HEK293T (cell line): ENCODE data around the gene KLK5.

ENCODE experiments used
- CTCF ChIA-PET: fragments of 350-600 bp; formaldehyde crosslinking; extraction: SDS; loops from one replicate; lab custom pipeline; 2021; ENCODE audit warnings: antibody characterized with exemption, inconsistent platforms; lab: Yijun Ruan, JAX
- POLR2A ChIA-PET: fragments of 350-600 bp; formaldehyde crosslinking; extraction: SDS; loops from one replicate; lab custom pipeline; 2020; ENCODE audit warnings: antibody characterized with exemption, inconsistent platforms; lab: Yijun Ruan, JAX
- DNase-seq: peaks from one replicate; pipeline ENCODE4 v3.0.0; 2012; ENCODE audit warnings: mixed read lengths; ENCODE audit errors: extremely low spot score
- ARNT ChIP-seq: fragments of 450-650 bp; IDR thresholded peaks from 2 replicates; pipeline ENCODE4 v1.6.1; 2017; ENCODE audit warnings: mild to moderate bottlenecking
- BHLHE40 ChIP-seq: fragments of 450-650 bp; IDR thresholded peaks from 2 replicates; pipeline ENCODE4 v1.6.1; 2016; ENCODE audit warnings: mild to moderate bottlenecking, moderate library complexity, borderline replicate concordance
- CTBP1 ChIP-seq: fragments of 450-650 bp; IDR thresholded peaks from 2 replicates; pipeline ENCODE4 v1.6.1; 2016; ENCODE audit warnings: borderline replicate concordance
- ELF4 ChIP-seq: fragments of 450-650 bp; IDR thresholded peaks from 2 replicates; pipeline ENCODE4 v1.6.1; 2017; ENCODE audit warnings: antibody characterized with exemption
- FOXA1 ChIP-seq: fragments of 450-650 bp; IDR thresholded peaks from 2 replicates; pipeline ENCODE4 v1.6.1; 2016; ENCODE audit warnings: mild to moderate bottlenecking
- FOXK2 ChIP-seq: fragments of 450-650 bp; IDR thresholded peaks from 2 replicates; pipeline ENCODE4 v1.6.1; 2016; ENCODE audit warnings: mild to moderate bottlenecking
- FOXM1 ChIP-seq: fragments of 450-650 bp; IDR thresholded peaks from 2 replicates; pipeline ENCODE4 v1.6.1; 2017; ENCODE audit warnings: mild to moderate bottlenecking, borderline replicate concordance
- HDGF ChIP-seq: fragments of 450-650 bp; IDR thresholded peaks from 2 replicates; pipeline ENCODE4 v1.6.1; 2017; ENCODE audit warnings: antibody characterized with exemption, borderline replicate concordance
- L3MBTL2 ChIP-seq: fragments of 450-650 bp; conservative IDR thresholded peaks from 2 replicates; pipeline ENCODE4 v1.6.1; 2016; ENCODE audit warnings: mild to moderate bottlenecking
- LEF1 ChIP-seq: fragments of 450-650 bp; IDR thresholded peaks from 2 replicates; pipeline ENCODE4 v1.6.1; 2017; ENCODE audit warnings: mild to moderate bottlenecking, borderline replicate concordance
- NFRKB ChIP-seq: fragments of 450-650 bp; IDR thresholded peaks from 2 replicates; pipeline ENCODE4 v1.6.1; 2016; ENCODE audit warnings: mild to moderate bottlenecking, moderate library complexity
- PKNOX1 ChIP-seq: fragments of 450-650 bp; IDR thresholded peaks from 2 replicates; pipeline ENCODE4 v1.6.1; 2016
- SP1 ChIP-seq: fragments of 450-650 bp; IDR thresholded peaks from 2 replicates; pipeline ENCODE4 v1.6.1; 2017
- SUZ12 ChIP-seq: fragments of 450-650 bp; IDR thresholded peaks from 2 replicates; pipeline ENCODE4 v1.6.1; 2016; ENCODE audit warnings: mild to moderate bottlenecking
- TARDBP ChIP-seq: fragments of 450-650 bp; IDR thresholded peaks from 2 replicates; pipeline ENCODE4 v1.6.1; 2016
- ZNF384 ChIP-seq: fragments of 450-650 bp; IDR thresholded peaks from 2 replicates; pipeline ENCODE4 v1.6.1; 2016

The KLK5 gene

GRCh38 chr19:50908336-50908735 is 44.5 kb downstream of the KLK5 start:
- no peak for DNase-seq
- ChIA-PET POLR2A (interaction anchor here (1.5 kb wide), 1 partner anchor 104 kb away, joined by 7 read pairs; no protein-coding TSS in a partner anchor), CTCF (interaction anchor here (1.2 kb wide), 1 partner anchor 14 kb away, joined by 3 read pairs; no protein-coding TSS in a partner anchor)
- TF ChIP-seq SUZ12, result no peak
- no peak for TF ChIP-seq ELF4
- no peak for TF ChIP-seq ARNT
- no peak for TF ChIP-seq CTBP1
- no peak for TF ChIP-seq HDGF
- TF ChIP-seq LEF1, result no peak
- TF ChIP-seq PKNOX1, result no peak
- TF ChIP-seq BHLHE40, result no peak
- no peak for TF ChIP-seq SP1
- no peak for TF ChIP-seq L3MBTL2

- peak; percentile 52 for DNase-seq
- TF ChIP-seq FOXA1 (no peak), BHLHE40 (no peak), ARNT (no peak), LEF1 (no peak), FOXM1 (no peak), L3MBTL2 (no peak), ELF4 (no peak), SP1 (no peak), HDGF (no peak), ZNF384 (no peak), PKNOX1 (no peak), FOXK2 (no peak), CTBP1 (no peak), TARDBP (no peak), NFRKB (no peak), SUZ12 (no peak)
- ChIA-PET CTCF (interaction anchor here (0.9 to 1.4 kb wide), 4 partner anchors 10 to 45 kb away, joined by 3 to 5 read pairs (median 4); no protein-coding TSS in a partner anchor), POLR2A (no interaction called here)
Measured at GRCh38 chr19:50906217-50906616, 46.6 kb downstream of the KLK5 start.

GRCh38 chr19:50902640-50903039 is 50.2 kb downstream of the KLK5 start:
- CTCF ChIA-PET, result no interaction called here
- TF ChIP-seq SP1 (no peak), ARNT (no peak), SUZ12 (no peak), FOXA1 (no peak), ZNF384 (no peak), PKNOX1 (no peak), FOXM1 (no peak), NFRKB (no peak), LEF1 (no peak), CTBP1 (no peak), BHLHE40 (no peak), TARDBP (no peak), ELF4 (no peak), HDGF (no peak), FOXK2 (no peak), L3MBTL2 (no peak)
- DNase-seq, result no peak
- POLR2A ChIA-PET, result no interaction called here

DNA sequence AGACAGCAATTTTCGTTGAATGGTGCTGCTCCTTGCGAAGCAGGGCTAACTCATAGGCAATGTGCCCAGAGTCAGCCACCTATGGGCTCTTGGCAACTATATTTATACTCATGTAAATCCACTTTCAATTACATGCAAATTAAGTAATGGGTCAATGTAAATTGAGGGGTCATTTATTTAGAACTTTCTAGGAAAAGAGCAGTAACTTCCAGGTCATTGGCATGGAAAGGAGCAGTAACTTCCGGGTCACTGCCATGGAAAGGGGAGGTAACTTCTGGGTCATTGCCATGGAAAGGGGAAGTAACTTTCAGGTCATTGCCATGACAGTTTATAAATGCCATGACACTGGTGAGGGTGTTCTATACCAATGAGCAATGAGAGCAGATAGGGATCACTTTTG is 53.3 kb downstream of the KLK5 start:
- CTCF ChIA-PET, result no interaction called here
- POLR2A ChIA-PET, result no interaction called here
- no peak for DNase-seq
- TF ChIP-seq NFRKB (no peak), LEF1 (no peak), BHLHE40 (no peak), FOXA1 (no peak), PKNOX1 (no peak), L3MBTL2 (no peak), TARDBP (no peak), SUZ12 (no peak)

GRCh38 chr19:50898018-50898417 is 54.8 kb downstream of the KLK5 start:
- no peak for DNase-seq
- POLR2A ChIA-PET, result interaction anchor here (1.0 kb wide), 1 partner anchor 93 kb away, joined by 3 read pairs; no protein-coding TSS in a partner anchor
- CTCF ChIA-PET, result interaction anchor here (0.7 kb wide), 1 partner anchor 108 kb away, joined by 3 read pairs; no protein-coding TSS in a partner anchor
- TF ChIP-seq ELF4 (no peak), FOXM1 (no peak), CTBP1 (no peak), FOXA1 (no peak), NFRKB (no peak), BHLHE40 (no peak), HDGF (no peak), ARNT (no peak), TARDBP (no peak), SUZ12 (no peak), LEF1 (no peak), L3MBTL2 (no peak), SP1 (no peak), PKNOX1 (no peak), FOXK2 (no peak), ZNF384 (no peak)
